ENCODE measurements around the gene LGALS3BP.

Gene LGALS3BP

GRCh38 chr17:78950870-78951269, 28.9 kb downstream of the LGALS3BP start:
- H3K36me3 ChIP-seq (ENCODE audit: control insufficient read depth in 1 of 2, insufficient read depth in 2 of 2, low read length in 2 of 2) = no peaks in the 10 kb centered on the region

GRCh38 chr17:78947235-78948149, 32.2 kb downstream of the LGALS3BP start:
- H3K14ac ChIP-seq (ENCODE audit: low read length) = no peak overlapping the region
- no peak overlapping the region for H2AK5ac ChIP-seq (ENCODE audit: low read length)
- no peak overlapping the region for H4K91ac ChIP-seq (ENCODE audit: low read depth, low read length)
- no peak overlapping the region for H3K18ac ChIP-seq (ENCODE audit: low read length)
- no CpG with 5 or more reads among the region's 18 CpGs for WGBS (ENCODE audit: extremely low coverage, insufficient coverage, insufficient read length)
- H3K27ac ChIP-seq (ENCODE audit: low read depth, low read length) = no peak overlapping the region
- no peak overlapping the region for H3K4ac ChIP-seq (ENCODE audit: low read depth, low read length)
- no peaks in the 10 kb centered on the region for H3K79me1 ChIP-seq (ENCODE audit: low read length)
- no peaks in the 10 kb centered on the region for H3K79me2 ChIP-seq (ENCODE audit: control insufficient read depth, insufficient read depth, low read length, poor library complexity)
- H3K4me1 ChIP-seq (ENCODE audit: control insufficient read depth in 1 of 2, insufficient read depth in 2 of 2, low read length in 2 of 2) = no peaks in the 10 kb centered on the region
- no peak overlapping the region for H4K12ac ChIP-seq (ENCODE audit: low read depth, low read length)
- no peak overlapping the region for H3K23ac ChIP-seq (ENCODE audit: low read length)
- DNase-seq = no peak
- H3K9me3 ChIP-seq (ENCODE audit: insufficient read depth, low read depth, low read length) = peaks cover 6% of the 10 kb centered on the region
- no peaks in the 10 kb centered on the region for H3K36me3 ChIP-seq (ENCODE audit: control insufficient read depth in 1 of 2, insufficient read depth in 2 of 2, low read length in 2 of 2)
- no peak overlapping the region for H3K4me2 ChIP-seq (ENCODE audit: low read length)
- H2BK120ac ChIP-seq (ENCODE audit: insufficient read depth, low read length, poor library complexity) = no peak overlapping the region
- H2AFZ ChIP-seq (ENCODE audit: insufficient read depth, low read length, poor library complexity) = no peak overlapping the region
- H4K8ac ChIP-seq (ENCODE audit: low read depth, low read length) = no peak overlapping the region
- H2BK12ac ChIP-seq (ENCODE audit: low read length) = no peak overlapping the region
- H3K27me3 ChIP-seq (ENCODE audit: insufficient read depth, low read length) = no peaks in the 10 kb centered on the region
- no peak overlapping the region for H3K9ac ChIP-seq (ENCODE audit: low read length)
- no peak overlapping the region for H3K4me3 ChIP-seq (ENCODE audit: low read depth, low read length)
- no peak overlapping the region for H2BK5ac ChIP-seq (ENCODE audit: low read depth, low read length, poor library complexity)

More at GRCh38 chr17:78950870-78951269, 28.9 kb downstream of the LGALS3BP start:
- H3K27me3 ChIP-seq (ENCODE audit: insufficient read depth, low read length) = no peaks in the 10 kb centered on the region
- no peak overlapping the region for H2AK5ac ChIP-seq (ENCODE audit: low read length)
- peaks cover 3% of the 10 kb centered on the region in 2 experiments for H3K4me1 ChIP-seq (ENCODE audit: control insufficient read depth in 1 of 2, insufficient read depth in 2 of 2, low read length in 2 of 2)
- no peak overlapping the region for H3K4me3 ChIP-seq (ENCODE audit: low read depth, low read length)
- peaks cover 2% of the 10 kb centered on the region for H3K79me1 ChIP-seq (ENCODE audit: low read length)
- H4K8ac ChIP-seq (ENCODE audit: low read depth, low read length) = no peak overlapping the region
- H3K4ac ChIP-seq (ENCODE audit: low read depth, low read length) = no peak overlapping the region
- no peak overlapping the region for H4K91ac ChIP-seq (ENCODE audit: low read depth, low read length)
- H2BK5ac ChIP-seq (ENCODE audit: low read depth, low read length, poor library complexity) = no peak overlapping the region
- H3K4me2 ChIP-seq (ENCODE audit: low read length) = no peak overlapping the region
- H2AFZ ChIP-seq (ENCODE audit: insufficient read depth, low read length, poor library complexity) = no peak overlapping the region
- H2BK12ac ChIP-seq (ENCODE audit: low read length) = no peak overlapping the region
- peaks cover 6% of the 10 kb centered on the region for H3K9me3 ChIP-seq (ENCODE audit: insufficient read depth, low read depth, low read length)
- no peak for DNase-seq
- H3K27ac ChIP-seq (ENCODE audit: low read depth, low read length) = no peak overlapping the region
- no peak overlapping the region for H2BK120ac ChIP-seq (ENCODE audit: insufficient read depth, low read length, poor library complexity)
- no peak overlapping the region for H3K14ac ChIP-seq (ENCODE audit: low read length)
- peaks cover 2% of the 10 kb centered on the region for H3K79me2 ChIP-seq (ENCODE audit: control insufficient read depth, insufficient read depth, low read length, poor library complexity)
- H4K12ac ChIP-seq (ENCODE audit: low read depth, low read length) = no peak overlapping the region
- no CpG with 5 or more reads among the region's 2 CpGs for WGBS (ENCODE audit: extremely low coverage, insufficient coverage, insufficient read length)
- no peak overlapping the region for H3K9ac ChIP-seq (ENCODE audit: low read length)
- no peak overlapping the region for H3K23ac ChIP-seq (ENCODE audit: low read length)
- no peak overlapping the region for H3K18ac ChIP-seq (ENCODE audit: low read length)

- H3K9ac ChIP-seq (ENCODE audit: low read length) = no peak overlapping the region
- no peak overlapping the region for H4K12ac ChIP-seq (ENCODE audit: low read depth, low read length)
- H3K79me2 ChIP-seq (ENCODE audit: control insufficient read depth, insufficient read depth, low read length, poor library complexity) = no peaks in the 10 kb centered on the region
- H2BK120ac ChIP-seq (ENCODE audit: insufficient read depth, low read length, poor library complexity) = no peak overlapping the region
- H3K9me3 ChIP-seq (ENCODE audit: insufficient read depth, low read depth, low read length) = peaks cover 6% of the 10 kb centered on the region
- H2AFZ ChIP-seq (ENCODE audit: insufficient read depth, low read length, poor library complexity) = no peak overlapping the region
- H3K4me2 ChIP-seq (ENCODE audit: low read length) = no peak overlapping the region
- H4K8ac ChIP-seq (ENCODE audit: low read depth, low read length) = no peak overlapping the region
- H3K4ac ChIP-seq (ENCODE audit: low read depth, low read length) = no peak overlapping the region
- H2BK12ac ChIP-seq (ENCODE audit: low read length) = no peak overlapping the region
- H3K27ac ChIP-seq (ENCODE audit: low read depth, low read length) = no peak overlapping the region
- no peaks in the 10 kb centered on the region for H3K79me1 ChIP-seq (ENCODE audit: low read length)
- H3K23ac ChIP-seq (ENCODE audit: low read length) = no peak overlapping the region
- H2AK5ac ChIP-seq (ENCODE audit: low read length) = no peak overlapping the region
- H2BK5ac ChIP-seq (ENCODE audit: low read depth, low read length, poor library complexity) = no peak overlapping the region
- H4K91ac ChIP-seq (ENCODE audit: low read depth, low read length) = no peak overlapping the region
- no peak overlapping the region for H3K14ac ChIP-seq (ENCODE audit: low read length)
- no peak overlapping the region for H3K18ac ChIP-seq (ENCODE audit: low read length)
- DNase-seq = no peak
- H3K4me3 ChIP-seq (ENCODE audit: low read depth, low read length) = no peak overlapping the region
- H3K36me3 ChIP-seq (ENCODE audit: control insufficient read depth in 1 of 2, insufficient read depth in 2 of 2, low read length in 2 of 2) = no peaks in the 10 kb centered on the region
- H3K27me3 ChIP-seq (ENCODE audit: insufficient read depth, low read length) = no peaks in the 10 kb centered on the region
- no peaks in the 10 kb centered on the region for H3K4me1 ChIP-seq (ENCODE audit: control insufficient read depth in 1 of 2, insufficient read depth in 2 of 2, low read length in 2 of 2)
- WGBS (ENCODE audit: extremely low coverage, insufficient coverage, insufficient read length) = no CpG with 5 or more reads among the region's 8 CpGs
Measured at GRCh38 chr17:78946631-78947030, 33.1 kb downstream of the LGALS3BP start.

GRCh38 chr17:78946131-78946530, 33.6 kb downstream of the LGALS3BP start:
- Histone ChIP-seq H3K4me1 (ENCODE audit: control insufficient read depth in 1 of 2, insufficient read depth in 2 of 2, low read length in 2 of 2) (no peaks in the 10 kb centered on the region), H3K4me2 (ENCODE audit: low read length) (no peak overlapping the region), H4K8ac (ENCODE audit: low read depth, low read length) (no peak overlapping the region), H3K79me2 (ENCODE audit: control insufficient read depth, insufficient read depth, low read length, poor library complexity) (no peaks in the 10 kb centered on the region), H2BK5ac (ENCODE audit: low read depth, low read length, poor library complexity) (no peak overlapping the region), H4K12ac (ENCODE audit: low read depth, low read length) (no peak overlapping the region), H3K27ac (ENCODE audit: low read depth, low read length) (no peak overlapping the region), H2BK120ac (ENCODE audit: insufficient read depth, low read length, poor library complexity) (no peak overlapping the region), H3K9ac (ENCODE audit: low read length) (no peak overlapping the region), H2AK5ac (ENCODE audit: low read length) (no peak overlapping the region), H3K27me3 (ENCODE audit: insufficient read depth, low read length) (no peaks in the 10 kb centered on the region), H3K79me1 (ENCODE audit: low read length) (no peaks in the 10 kb centered on the region), H3K36me3 (ENCODE audit: control insufficient read depth in 1 of 2, insufficient read depth in 2 of 2, low read length in 2 of 2) (no peaks in the 10 kb centered on the region), H2BK12ac (ENCODE audit: low read length) (no peak overlapping the region), H3K14ac (ENCODE audit: low read length) (no peak overlapping the region), H3K18ac (ENCODE audit: low read length) (no peak overlapping the region), H3K9me3 (ENCODE audit: insufficient read depth, low read depth, low read length) (peaks cover 6% of the 10 kb centered on the region), H3K4ac (ENCODE audit: low read depth, low read length) (no peak overlapping the region), H3K23ac (ENCODE audit: low read length) (no peak overlapping the region), H4K91ac (ENCODE audit: low read depth, low read length) (no peak overlapping the region), H3K4me3 (ENCODE audit: low read depth, low read length) (no peak overlapping the region), H2AFZ (ENCODE audit: insufficient read depth, low read length, poor library complexity) (no peak overlapping the region)
- no CpG with 5 or more reads among the region's 7 CpGs for WGBS (ENCODE audit: extremely low coverage, insufficient coverage, insufficient read length)
- DNase-seq = peak; percentile 43 to 72

Measured in trophoblast cell (in vitro differentiated cells and primary cell).